GM23338 (cell line): ENCODE measurements around the gene PKIB. TPM values are rescaled to one million over a fixed set of nuclear protein-coding genes. Genes with fewer than 3 reads are reported as not detected.

Source experiments
- ATAC-seq: fragments of 200-7000 bp; cut with Tn5 transposase; 3 replicates; pipeline ENCODE4 v1.9.1; 2020
- DNase-seq: peaks from one replicate; pipeline ENCODE4 v3.0.0-alpha.2; 2015; ENCODE audit warnings: low spot score
- H2AFZ ChIP-seq: fragments of 200-600 bp; sonication (generic); 2 replicates; pipeline ENCODE4 v1.8.0; 2016; ENCODE audit warnings: antibody characterized with exemption, mild to moderate bottlenecking, moderate library complexity
- H3F3A ChIP-seq: fragments of 200-600 bp; sonication (generic); replicated peaks from 2 replicates; pipeline ENCODE4 v1.8.0; 2017; ENCODE audit warnings: antibody characterized with exemption, mixed run types, low read depth
- H3K27ac ChIP-seq: fragments of 200-600 bp; sonication (generic); 2 replicates; pipeline ENCODE4 v1.6.1; 2016; ENCODE audit warnings: low read depth
- H3K27me3 ChIP-seq: fragments of 200-600 bp; sonication (generic); 2 replicates; pipeline ENCODE4 v1.8.0; 2016; ENCODE audit warnings: mild to moderate bottlenecking, mixed run types, moderate library complexity; ENCODE audit not compliant: insufficient read depth
- H3K36me3 ChIP-seq: fragments of 200-600 bp; sonication (generic); 2 replicates; pipeline ENCODE4 v1.8.0; 2016; ENCODE audit warnings: mild to moderate bottlenecking; ENCODE audit not compliant: insufficient read depth
- H3K4me1 ChIP-seq: fragments of 200-600 bp; sonication (generic); 2 replicates; pipeline ENCODE4 v1.8.0; 2016; ENCODE audit warnings: mild to moderate bottlenecking, moderate library complexity; ENCODE audit not compliant: insufficient read depth
- H3K4me2 ChIP-seq: fragments of 200-600 bp; sonication (generic); 2 replicates; pipeline ENCODE4 v1.7.1; 2017; ENCODE audit warnings: mixed run types
- H3K4me3 ChIP-seq: fragments of 200-600 bp; sonication (generic); 2 replicates; pipeline ENCODE4 v1.6.1; 2016; ENCODE audit warnings: mixed run types
- H3K79me2 ChIP-seq: fragments of 200-600 bp; sonication (generic); replicated peaks from 2 replicates; pipeline ENCODE4 v1.8.0; 2017; ENCODE audit warnings: mild to moderate bottlenecking; ENCODE audit not compliant: insufficient read depth
- H3K9me2 ChIP-seq: fragments of 200-600 bp; sonication (generic); 2 replicates; pipeline ENCODE4 v1.8.0; 2017; ENCODE audit not compliant: insufficient read depth
- H4K20me1 ChIP-seq: fragments of 200-600 bp; sonication (generic); replicated peaks from 2 replicates; pipeline ENCODE4 v1.8.0; 2017; ENCODE audit warnings: mild to moderate bottlenecking; ENCODE audit not compliant: insufficient read depth
- H3K27ac Mint-ChIP-seq: 2 replicates; pipeline ENCODE4 v1.8.0; 2020; ENCODE audit warnings: inconsistent platforms, mild to moderate bottlenecking, moderate library complexity, mixed read lengths
- H3K27me3 Mint-ChIP-seq: 3 replicates; pipeline ENCODE4 v1.8.0; 2022; ENCODE audit warnings: low read depth, mild to moderate bottlenecking, moderate library complexity, mixed read lengths, inconsistent platforms; ENCODE audit not compliant: insufficient read depth, poor library complexity
- H3K36me3 Mint-ChIP-seq: 3 replicates; pipeline ENCODE4 v1.8.0; 2021; ENCODE audit warnings: low read depth, mild to moderate bottlenecking, inconsistent platforms, moderate library complexity, mixed read lengths
- H3K4me1 Mint-ChIP-seq: 3 replicates; pipeline ENCODE4 v1.8.0; 2020; ENCODE audit warnings: mild to moderate bottlenecking, inconsistent platforms, mixed read lengths
- H3K4me3 Mint-ChIP-seq: 3 replicates; pipeline ENCODE4 v1.8.0; 2021; ENCODE audit warnings: moderate library complexity, mild to moderate bottlenecking, inconsistent platforms, mixed read lengths
- H3K9me3 Mint-ChIP-seq: 3 replicates; pipeline ENCODE4 v1.8.0; 2020; ENCODE audit warnings: moderate library complexity, mild to moderate bottlenecking, inconsistent platforms, mixed read lengths
- CREB1 ChIP-seq: fragments of 250-450 bp; sonication (Bioruptor Pico); IDR thresholded peaks from 2 replicates; pipeline ENCODE4 v1.5.0; 2020; ENCODE audit warnings: low read depth, mild to moderate bottlenecking, moderate library complexity
- EZH2 ChIP-seq: fragments of 200-600 bp; sonication (generic); IDR thresholded peaks from one replicate; pipeline ENCODE4 v1.8.0; 2017; ENCODE audit warnings: antibody characterized with exemption, mild to moderate bottlenecking, low read depth; ENCODE audit not compliant: unreplicated experiment
- EZH2phosphoT487 ChIP-seq: fragments of 200-600 bp; sonication (generic); IDR thresholded peaks from one replicate; pipeline ENCODE4 v1.8.1; 2018; ENCODE audit warnings: antibody characterized with exemption; ENCODE audit not compliant: unreplicated experiment
- JUNB ChIP-seq: IDR thresholded peaks from one replicate; pipeline ENCODE4 v1.6.1; 2016; ENCODE audit warnings: antibody characterized with exemption; ENCODE audit not compliant: unreplicated experiment
- NANOG ChIP-seq: IDR thresholded peaks from 2 replicates; pipeline ENCODE4 v1.6.1; 2016; ENCODE audit warnings: antibody characterized with exemption, borderline replicate concordance
- POLR2AphosphoS5 ChIP-seq: IDR thresholded peaks from 2 replicates; pipeline ENCODE4 v1.6.1; 2016; ENCODE audit warnings: antibody characterized with exemption, low read depth
- STAT1 ChIP-seq: IDR thresholded peaks from one replicate; pipeline ENCODE4 v1.6.1; 2016; ENCODE audit warnings: antibody characterized with exemption; ENCODE audit not compliant: unreplicated experiment
- ZNF114 ChIP-seq: fragments of 250-450 bp; sonication (Bioruptor Pico); IDR thresholded peaks from 2 replicates; pipeline ENCODE4 v1.5.0; 2020; ENCODE audit warnings: mild to moderate bottlenecking, moderate library complexity
- ZNF331 ChIP-seq: fragments of 250-450 bp; sonication (Bioruptor Pico); IDR thresholded peaks from 2 replicates; pipeline ENCODE4 v1.5.0; 2020; ENCODE audit warnings: low read depth, mild to moderate bottlenecking, moderate library complexity
- polyA plus RNA-seq: library from polyadenylated mRNA; unstranded; fragments of >200 nt; fragmentation: Nextera tagmentation; extraction: Ambion mirVana; gene quantifications from 2 replicates; pipeline ENCODE4 v1.2.1, GENCODE V29; 2016
- total RNA-seq: library from RNA; depleted of rRNA; stranded (reverse); fragments of >200 nt; shearing (Covaris generic); gene quantifications from 2 replicates; pipeline ENCODE4 v1.2.3, GENCODE V29; 2014
- TF ChIP-seq, protein P1 (sequence below): fragments of 250-450 bp; sonication (Bioruptor Pico); IDR thresholded peaks from 2 replicates; pipeline ENCODE4 v1.5.0; 2020; ENCODE audit warnings: mild to moderate bottlenecking, moderate library complexity
- TF ChIP-seq, protein P2 (sequence below), 2 experiments: fragments of 200-600 bp in 1 of 2; sonication (generic) in 1 of 2; conservative IDR thresholded peaks; 2 replicates each; pipeline versions ENCODE4 v1.5.1 to v1.6.1; 2016 to 2017; ENCODE audit warnings: antibody characterized with exemption in 2 of 2, low read depth in 2 of 2, mild to moderate bottlenecking in 2 of 2, moderate library complexity in 1 of 2
- TF ChIP-seq, protein P3 (sequence below): IDR thresholded peaks from 2 replicates; pipeline ENCODE4 v1.6.1; 2016; ENCODE audit warnings: antibody characterized with exemption
- TF ChIP-seq, protein P4 (sequence below): IDR thresholded peaks from one replicate; pipeline ENCODE4 v1.6.1; 2018; ENCODE audit warnings: antibody characterized with exemption; ENCODE audit not compliant: unreplicated experiment

Gene PKIB
- total and polyA plus RNA-seq, 2 experiments from 2014 or later: 125 to 170 TPM

DNA sequence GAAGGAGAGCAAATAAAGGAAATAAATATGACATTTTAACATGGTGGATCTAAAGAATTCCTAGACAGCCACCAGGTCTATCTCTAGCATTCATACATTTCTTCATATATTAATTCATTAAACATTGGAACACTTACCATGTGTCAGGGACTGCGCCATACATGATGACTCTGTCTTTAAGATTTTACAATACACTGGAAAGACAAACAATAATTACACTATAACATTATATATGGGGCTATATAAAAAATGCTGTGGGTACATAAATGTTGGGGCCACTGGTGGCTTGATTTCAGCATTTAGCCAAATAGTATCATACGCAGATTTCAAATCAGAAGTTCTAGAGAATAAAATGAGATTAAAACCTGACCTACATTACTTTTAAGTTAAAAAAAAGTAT lies 33.3 kb upstream of the PKIB start:
- Histone ChIP-seq H3K4me2 (no peak overlapping the region), H2AFZ (no peak overlapping the region), H4K20me1 (0 out of 2 replicates have a peak, but pooled peaks cover 4% of the 10 kb centered on the region), H3K4me3 (no peak overlapping the region), H3K27ac (no peak overlapping the region), H3K79me2 (no peaks in the 10 kb centered on the region), H3K36me3 (no peaks in the 10 kb centered on the region; the same call in 1 of the 2 replicates), H3F3A (no peaks in the 10 kb centered on the region), H3K9me2 (no peaks in the 10 kb centered on the region; the same call in 1 of the 2 replicates), H3K27me3 (no peaks in the 10 kb centered on the region), H3K4me1 (no peaks in the 10 kb centered on the region)
- no peak for DNase-seq
- H3K36me3 Mint-ChIP-seq: peaks cover 72% of the 10 kb centered on the region
- no peaks in the 10 kb centered on the region for H3K27me3 Mint-ChIP-seq
- H3K4me3 Mint-ChIP-seq: no peak overlapping the region
- no peak overlapping the region for H3K27ac Mint-ChIP-seq
- TF ChIP-seq POLR2AphosphoS5: no peak
- no peak for TF ChIP-seq JUNB
- TF ChIP-seq, protein P1, sequence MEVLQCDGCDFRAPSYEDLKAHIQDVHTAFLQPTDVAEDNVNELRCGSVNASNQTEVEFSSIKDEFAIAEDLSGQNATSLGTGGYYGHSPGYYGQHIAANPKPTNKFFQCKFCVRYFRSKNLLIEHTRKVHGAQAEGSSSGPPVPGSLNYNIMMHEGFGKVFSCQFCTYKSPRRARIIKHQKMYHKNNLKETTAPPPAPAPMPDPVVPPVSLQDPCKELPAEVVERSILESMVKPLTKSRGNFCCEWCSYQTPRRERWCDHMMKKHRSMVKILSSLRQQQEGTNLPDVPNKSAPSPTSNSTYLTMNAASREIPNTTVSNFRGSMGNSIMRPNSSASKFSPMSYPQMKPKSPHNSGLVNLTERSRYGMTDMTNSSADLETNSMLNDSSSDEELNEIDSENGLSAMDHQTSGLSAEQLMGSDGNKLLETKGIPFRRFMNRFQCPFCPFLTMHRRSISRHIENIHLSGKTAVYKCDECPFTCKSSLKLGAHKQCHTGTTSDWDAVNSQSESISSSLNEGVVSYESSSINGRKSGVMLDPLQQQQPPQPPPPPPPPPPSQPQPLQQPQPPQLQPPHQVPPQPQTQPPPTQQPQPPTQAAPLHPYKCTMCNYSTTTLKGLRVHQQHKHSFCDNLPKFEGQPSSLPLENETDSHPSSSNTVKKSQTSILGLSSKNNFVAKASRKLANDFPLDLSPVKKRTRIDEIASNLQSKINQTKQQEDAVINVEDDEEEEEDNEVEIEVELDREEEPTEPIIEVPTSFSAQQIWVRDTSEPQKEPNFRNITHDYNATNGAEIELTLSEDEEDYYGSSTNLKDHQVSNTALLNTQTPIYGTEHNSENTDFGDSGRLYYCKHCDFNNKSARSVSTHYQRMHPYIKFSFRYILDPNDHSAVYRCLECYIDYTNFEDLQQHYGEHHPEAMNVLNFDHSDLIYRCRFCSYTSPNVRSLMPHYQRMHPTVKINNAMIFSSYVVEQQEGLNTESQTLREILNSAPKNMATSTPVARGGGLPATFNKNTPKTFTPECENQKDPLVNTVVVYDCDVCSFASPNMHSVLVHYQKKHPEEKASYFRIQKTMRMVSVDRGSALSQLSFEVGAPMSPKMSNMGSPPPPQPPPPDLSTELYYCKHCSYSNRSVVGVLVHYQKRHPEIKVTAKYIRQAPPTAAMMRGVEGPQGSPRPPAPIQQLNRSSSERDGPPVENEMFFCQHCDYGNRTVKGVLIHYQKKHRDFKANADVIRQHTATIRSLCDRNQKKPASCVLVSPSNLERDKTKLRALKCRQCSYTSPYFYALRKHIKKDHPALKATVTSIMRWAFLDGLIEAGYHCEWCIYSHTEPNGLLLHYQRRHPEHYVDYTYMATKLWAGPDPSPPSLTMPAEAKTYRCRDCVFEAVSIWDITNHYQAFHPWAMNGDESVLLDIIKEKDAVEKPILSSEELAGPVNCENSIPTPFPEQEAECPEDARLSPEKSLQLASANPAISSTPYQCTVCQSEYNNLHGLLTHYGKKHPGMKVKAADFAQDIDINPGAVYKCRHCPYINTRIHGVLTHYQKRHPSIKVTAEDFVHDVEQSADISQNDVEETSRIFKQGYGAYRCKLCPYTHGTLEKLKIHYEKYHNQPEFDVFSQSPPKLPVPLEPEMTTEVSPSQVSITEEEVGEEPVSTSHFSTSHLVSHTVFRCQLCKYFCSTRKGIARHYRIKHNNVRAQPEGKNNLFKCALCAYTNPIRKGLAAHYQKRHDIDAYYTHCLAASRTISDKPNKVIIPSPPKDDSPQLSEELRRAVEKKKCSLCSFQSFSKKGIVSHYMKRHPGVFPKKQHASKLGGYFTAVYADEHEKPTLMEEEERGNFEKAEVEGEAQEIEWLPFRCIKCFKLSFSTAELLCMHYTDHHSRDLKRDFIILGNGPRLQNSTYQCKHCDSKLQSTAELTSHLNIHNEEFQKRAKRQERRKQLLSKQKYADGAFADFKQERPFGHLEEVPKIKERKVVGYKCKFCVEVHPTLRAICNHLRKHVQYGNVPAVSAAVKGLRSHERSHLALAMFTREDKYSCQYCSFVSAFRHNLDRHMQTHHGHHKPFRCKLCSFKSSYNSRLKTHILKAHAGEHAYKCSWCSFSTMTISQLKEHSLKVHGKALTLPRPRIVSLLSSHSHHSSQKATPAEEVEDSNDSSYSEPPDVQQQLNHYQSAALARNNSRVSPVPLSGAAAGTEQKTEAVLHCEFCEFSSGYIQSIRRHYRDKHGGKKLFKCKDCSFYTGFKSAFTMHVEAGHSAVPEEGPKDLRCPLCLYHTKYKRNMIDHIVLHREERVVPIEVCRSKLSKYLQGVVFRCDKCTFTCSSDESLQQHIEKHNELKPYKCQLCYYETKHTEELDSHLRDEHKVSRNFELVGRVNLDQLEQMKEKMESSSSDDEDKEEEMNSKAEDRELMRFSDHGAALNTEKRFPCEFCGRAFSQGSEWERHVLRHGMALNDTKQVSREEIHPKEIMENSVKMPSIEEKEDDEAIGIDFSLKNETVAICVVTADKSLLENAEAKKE (CRISPR knock-in tag): no peak
- no peak for TF ChIP-seq EZH2
- TF ChIP-seq, protein P2, sequence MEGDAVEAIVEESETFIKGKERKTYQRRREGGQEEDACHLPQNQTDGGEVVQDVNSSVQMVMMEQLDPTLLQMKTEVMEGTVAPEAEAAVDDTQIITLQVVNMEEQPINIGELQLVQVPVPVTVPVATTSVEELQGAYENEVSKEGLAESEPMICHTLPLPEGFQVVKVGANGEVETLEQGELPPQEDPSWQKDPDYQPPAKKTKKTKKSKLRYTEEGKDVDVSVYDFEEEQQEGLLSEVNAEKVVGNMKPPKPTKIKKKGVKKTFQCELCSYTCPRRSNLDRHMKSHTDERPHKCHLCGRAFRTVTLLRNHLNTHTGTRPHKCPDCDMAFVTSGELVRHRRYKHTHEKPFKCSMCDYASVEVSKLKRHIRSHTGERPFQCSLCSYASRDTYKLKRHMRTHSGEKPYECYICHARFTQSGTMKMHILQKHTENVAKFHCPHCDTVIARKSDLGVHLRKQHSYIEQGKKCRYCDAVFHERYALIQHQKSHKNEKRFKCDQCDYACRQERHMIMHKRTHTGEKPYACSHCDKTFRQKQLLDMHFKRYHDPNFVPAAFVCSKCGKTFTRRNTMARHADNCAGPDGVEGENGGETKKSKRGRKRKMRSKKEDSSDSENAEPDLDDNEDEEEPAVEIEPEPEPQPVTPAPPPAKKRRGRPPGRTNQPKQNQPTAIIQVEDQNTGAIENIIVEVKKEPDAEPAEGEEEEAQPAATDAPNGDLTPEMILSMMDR (conservative IDR thresholded peaks at IDR 0.05; ENCODE audit: low read depth in 2 of 2): no peak
- no peak for TF ChIP-seq STAT1
- TF ChIP-seq, protein P3, sequence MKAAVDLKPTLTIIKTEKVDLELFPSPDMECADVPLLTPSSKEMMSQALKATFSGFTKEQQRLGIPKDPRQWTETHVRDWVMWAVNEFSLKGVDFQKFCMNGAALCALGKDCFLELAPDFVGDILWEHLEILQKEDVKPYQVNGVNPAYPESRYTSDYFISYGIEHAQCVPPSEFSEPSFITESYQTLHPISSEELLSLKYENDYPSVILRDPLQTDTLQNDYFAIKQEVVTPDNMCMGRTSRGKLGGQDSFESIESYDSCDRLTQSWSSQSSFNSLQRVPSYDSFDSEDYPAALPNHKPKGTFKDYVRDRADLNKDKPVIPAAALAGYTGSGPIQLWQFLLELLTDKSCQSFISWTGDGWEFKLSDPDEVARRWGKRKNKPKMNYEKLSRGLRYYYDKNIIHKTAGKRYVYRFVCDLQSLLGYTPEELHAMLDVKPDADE: no peak
- TF ChIP-seq ZNF331: no peak
- TF ChIP-seq ZNF114: no peak
- TF ChIP-seq, protein P4, sequence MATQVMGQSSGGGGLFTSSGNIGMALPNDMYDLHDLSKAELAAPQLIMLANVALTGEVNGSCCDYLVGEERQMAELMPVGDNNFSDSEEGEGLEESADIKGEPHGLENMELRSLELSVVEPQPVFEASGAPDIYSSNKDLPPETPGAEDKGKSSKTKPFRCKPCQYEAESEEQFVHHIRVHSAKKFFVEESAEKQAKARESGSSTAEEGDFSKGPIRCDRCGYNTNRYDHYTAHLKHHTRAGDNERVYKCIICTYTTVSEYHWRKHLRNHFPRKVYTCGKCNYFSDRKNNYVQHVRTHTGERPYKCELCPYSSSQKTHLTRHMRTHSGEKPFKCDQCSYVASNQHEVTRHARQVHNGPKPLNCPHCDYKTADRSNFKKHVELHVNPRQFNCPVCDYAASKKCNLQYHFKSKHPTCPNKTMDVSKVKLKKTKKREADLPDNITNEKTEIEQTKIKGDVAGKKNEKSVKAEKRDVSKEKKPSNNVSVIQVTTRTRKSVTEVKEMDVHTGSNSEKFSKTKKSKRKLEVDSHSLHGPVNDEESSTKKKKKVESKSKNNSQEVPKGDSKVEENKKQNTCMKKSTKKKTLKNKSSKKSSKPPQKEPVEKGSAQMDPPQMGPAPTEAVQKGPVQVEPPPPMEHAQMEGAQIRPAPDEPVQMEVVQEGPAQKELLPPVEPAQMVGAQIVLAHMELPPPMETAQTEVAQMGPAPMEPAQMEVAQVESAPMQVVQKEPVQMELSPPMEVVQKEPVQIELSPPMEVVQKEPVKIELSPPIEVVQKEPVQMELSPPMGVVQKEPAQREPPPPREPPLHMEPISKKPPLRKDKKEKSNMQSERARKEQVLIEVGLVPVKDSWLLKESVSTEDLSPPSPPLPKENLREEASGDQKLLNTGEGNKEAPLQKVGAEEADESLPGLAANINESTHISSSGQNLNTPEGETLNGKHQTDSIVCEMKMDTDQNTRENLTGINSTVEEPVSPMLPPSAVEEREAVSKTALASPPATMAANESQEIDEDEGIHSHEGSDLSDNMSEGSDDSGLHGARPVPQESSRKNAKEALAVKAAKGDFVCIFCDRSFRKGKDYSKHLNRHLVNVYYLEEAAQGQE: no peak
- no peak for TF ChIP-seq NANOG
- no peak for TF ChIP-seq EZH2phosphoT487
- no peak for TF ChIP-seq CREB1 (CRISPR knock-in tag)
- H3K4me1 Mint-ChIP-seq: peaks cover 2% of the 10 kb centered on the region; the same call in 2 of the 3 replicates
- no peak for ATAC-seq
- H3K9me3 Mint-ChIP-seq: peaks cover 44% of the 10 kb centered on the region
